ENCODE measurements around the gene MIOX. TPM values are rescaled to one million over a fixed set of nuclear protein-coding genes. Genes with fewer than 3 reads are reported as not detected.

The MIOX gene
- total RNA-seq, 1 experiment from 2014 or later, result 1.4 TPM

DNA sequence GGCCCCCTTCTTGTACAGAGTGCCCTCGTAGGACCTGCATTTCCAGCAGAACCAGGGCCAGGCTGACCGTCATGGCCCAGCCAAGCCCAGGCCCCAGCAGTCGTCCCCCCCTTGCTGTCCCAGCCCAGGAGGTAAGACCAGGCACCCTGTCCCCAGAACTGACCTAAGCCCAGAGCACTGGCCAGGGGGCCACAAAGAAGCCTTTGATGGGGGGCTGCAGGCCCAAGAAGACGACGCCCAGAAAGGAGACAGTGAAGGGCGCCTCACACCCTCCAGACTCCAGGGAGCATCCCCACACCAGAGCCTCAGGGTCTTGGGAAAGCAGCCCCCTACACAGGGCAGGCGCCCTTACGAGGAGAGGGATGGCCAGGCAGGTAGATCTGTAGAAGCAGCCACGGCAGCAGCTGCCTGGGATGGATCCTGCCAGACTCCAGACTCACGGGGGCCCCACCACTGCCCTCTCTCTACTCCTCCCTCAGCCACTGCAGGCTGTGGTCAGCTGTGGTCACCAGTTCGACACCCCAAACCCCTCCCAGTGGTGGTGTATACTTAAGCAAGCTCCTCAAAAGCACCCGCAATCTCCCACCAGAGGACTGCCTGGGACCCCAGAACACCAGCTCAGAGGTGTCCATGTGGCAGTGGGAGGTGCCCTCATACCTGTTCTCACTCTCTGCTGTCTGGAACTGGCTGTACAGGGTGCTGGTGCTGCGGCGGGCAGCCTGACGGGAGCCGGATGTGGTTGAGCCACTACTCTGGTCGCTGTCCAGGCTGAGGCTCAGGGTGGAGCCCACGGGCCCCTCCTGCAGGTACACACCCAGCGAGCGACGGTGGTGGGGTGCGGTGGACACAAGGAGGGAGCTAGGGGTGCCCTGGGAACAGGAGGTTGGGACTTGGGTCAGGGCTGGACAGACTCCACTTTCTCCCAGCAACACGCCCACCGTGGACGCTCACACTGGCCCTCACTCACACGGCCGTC lies 38.8 kb upstream of the MIOX start:
- Histone ChIP-seq H3K14ac (ENCODE audit: insufficient read depth, low read length) (no peak overlapping the region), H3K9me3 (ENCODE audit: control insufficient read depth, low read depth, low read length) (no peaks in the 10 kb centered on the region), H3K56ac (ENCODE audit: insufficient read length, low read depth, low read length) (no peak overlapping the region), H2BK12ac (ENCODE audit: insufficient read length, low read depth, low read length) (no peak overlapping the region), H2BK15ac (ENCODE audit: low read depth, low read length) (no peak overlapping the region), H4K91ac (ENCODE audit: insufficient read length, low read depth, low read length) (no peak overlapping the region), H2BK20ac (ENCODE audit: low read depth, low read length, poor library complexity, severe bottlenecking) (no peak overlapping the region), H2BK5ac (ENCODE audit: insufficient read length, low read length) (no peak overlapping the region), H3K4me1 (ENCODE audit: insufficient read depth, low read length) (no peaks in the 10 kb centered on the region), H2AFZ (ENCODE audit: low read length) (no peak overlapping the region), H3K27ac (ENCODE audit: insufficient read length, low read depth, low read length) (no peak overlapping the region), H4K5ac (ENCODE audit: insufficient read length, low read depth, low read length) (no peak overlapping the region), H3K4me2 (ENCODE audit: insufficient read depth, insufficient read length, low read length) (no peak overlapping the region), H3K4ac (ENCODE audit: low read depth, low read length) (no peak overlapping the region), H4K8ac (replicated peaks; ENCODE audit: insufficient read length, low read depth, low read length) (no peak overlapping the region), H2AK5ac (ENCODE audit: insufficient read length, low read length) (no peak overlapping the region), H3K79me2 (ENCODE audit: insufficient read depth, low read length) (no peaks in the 10 kb centered on the region), H3K9ac (ENCODE audit: extremely low read depth, insufficient read length, low read length) (no peak overlapping the region), H3K23me2 (ENCODE audit: insufficient read length, low read depth, low read length, poor library complexity, severe bottlenecking) (no peaks in the 10 kb centered on the region), H3K27me3 (ENCODE audit: insufficient read depth, low read length) (no peaks in the 10 kb centered on the region), H3T11ph (ENCODE audit: low read length) (no peak overlapping the region), H3K23ac (ENCODE audit: insufficient read length, low read depth, low read length) (no peak overlapping the region), H3K79me1 (ENCODE audit: insufficient read depth, low read depth, low read length, poor library complexity, severe bottlenecking) (no peaks in the 10 kb centered on the region), H2BK120ac (ENCODE audit: low read depth, low read length, poor library complexity, severe bottlenecking) (no peak overlapping the region), H4K20me1 (ENCODE audit: control insufficient read depth, insufficient read depth, insufficient read length) (no peaks in the 10 kb centered on the region), H3K18ac (ENCODE audit: insufficient read length, low read depth, low read length) (no peak overlapping the region)
- no CpG with 5 or more reads among the region's 27 CpGs for WGBS (ENCODE audit: extremely low coverage, insufficient read length, low lambda C conversion rate)
- Mint-ChIP-seq H3K27me3 (ENCODE audit: low read depth) (no peaks in the 10 kb centered on the region), H3K27ac (peak overlapping the region in 1 of 3 experiments; percentile 62; a peak in 3 of 7 replicates), H3K36me3 (ENCODE audit: insufficient read depth in 1 of 3, low read depth in 3 of 3) (peaks cover 10 to 66% (median 51%) of the 10 kb centered on the region in 3 experiments; a peak in 6 of 7 replicates), H3K4me1 (peaks cover 3 to 11% of the 10 kb centered on the region in 2 experiments; a peak in 3 of 4 replicates), H3K4me3 (no peak overlapping the region; a peak in 1 of 5 replicates), H3K9me3 (no peaks in the 10 kb centered on the region)
- no peak for DNase-seq
- TF ChIP-seq, protein P1, sequence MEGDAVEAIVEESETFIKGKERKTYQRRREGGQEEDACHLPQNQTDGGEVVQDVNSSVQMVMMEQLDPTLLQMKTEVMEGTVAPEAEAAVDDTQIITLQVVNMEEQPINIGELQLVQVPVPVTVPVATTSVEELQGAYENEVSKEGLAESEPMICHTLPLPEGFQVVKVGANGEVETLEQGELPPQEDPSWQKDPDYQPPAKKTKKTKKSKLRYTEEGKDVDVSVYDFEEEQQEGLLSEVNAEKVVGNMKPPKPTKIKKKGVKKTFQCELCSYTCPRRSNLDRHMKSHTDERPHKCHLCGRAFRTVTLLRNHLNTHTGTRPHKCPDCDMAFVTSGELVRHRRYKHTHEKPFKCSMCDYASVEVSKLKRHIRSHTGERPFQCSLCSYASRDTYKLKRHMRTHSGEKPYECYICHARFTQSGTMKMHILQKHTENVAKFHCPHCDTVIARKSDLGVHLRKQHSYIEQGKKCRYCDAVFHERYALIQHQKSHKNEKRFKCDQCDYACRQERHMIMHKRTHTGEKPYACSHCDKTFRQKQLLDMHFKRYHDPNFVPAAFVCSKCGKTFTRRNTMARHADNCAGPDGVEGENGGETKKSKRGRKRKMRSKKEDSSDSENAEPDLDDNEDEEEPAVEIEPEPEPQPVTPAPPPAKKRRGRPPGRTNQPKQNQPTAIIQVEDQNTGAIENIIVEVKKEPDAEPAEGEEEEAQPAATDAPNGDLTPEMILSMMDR (conservative IDR thresholded peaks at IDR 0.05), result no peak

All from H9 (cell line).